GM12878 (cell line): ENCODE results near the gene DENND1A.

ENCODE experiments used
- EGR1 ChIP-seq, 2 experiments: IDR thresholded peaks; 1 replicate in 1 of 2; 2 replicates in 1 of 2; pipeline ENCODE4 v1.6.1; 2011 to 2012; ENCODE audit warnings: low read depth in 2 of 2, low read length in 2 of 2, borderline replicate concordance in 1 of 2, mild to moderate bottlenecking in 1 of 2, moderate library complexity in 1 of 2
- EP300 ChIP-seq, 2 experiments: fragments of 150-350 bp in 1 of 2; IDR thresholded peaks; 2 replicates each; pipeline ENCODE4 v1.6.1; 2011 to 2012; ENCODE audit warnings: low read depth in 2 of 2, low read length in 2 of 2, borderline replicate concordance in 1 of 2, improper control_type of control experiment in 1 of 2, inconsistent platforms in 1 of 2; ENCODE audit not compliant: control insufficient read depth in 1 of 2
- ETV6 ChIP-seq, 2 experiments: fragments of 450-650 bp in 1 of 2; IDR thresholded peaks in 1 of 2; conservative IDR thresholded peaks in 1 of 2; 2 replicates each; pipeline ENCODE4 v1.6.1; 2014; ENCODE audit warnings: antibody characterized with exemption in 1 of 2, borderline replicate concordance in 1 of 2, low read depth in 1 of 2, mild to moderate bottlenecking in 1 of 2, moderate library complexity in 1 of 2
- EZH2 ChIP-seq: IDR thresholded peaks from 2 replicates; pipeline ENCODE4 v1.6.1; 2012; ENCODE audit warnings: low read depth, mild to moderate bottlenecking, control low read depth, inconsistent platforms, low read length, borderline replicate concordance; ENCODE audit not compliant: control insufficient read depth
- KDM1A ChIP-seq: fragments of 200-600 bp; sonication (generic); IDR thresholded peaks from 2 replicates; pipeline ENCODE4 v1.6.1; 2016; ENCODE audit warnings: borderline replicate concordance
- MXI1 ChIP-seq: fragments of 150-350 bp; IDR thresholded peaks from 2 replicates; pipeline ENCODE4 v1.6.1; 2011; ENCODE audit warnings: low read depth, mild to moderate bottlenecking, inconsistent platforms, low read length, improper control_type of control experiment
- NFYA ChIP-seq: IDR thresholded peaks from 2 replicates; pipeline ENCODE4 v1.6.1; 2011; ENCODE audit warnings: low read depth, mild to moderate bottlenecking, low read length, improper control_type of control experiment, borderline replicate concordance
- NRF1 ChIP-seq: conservative IDR thresholded peaks from 2 replicates; pipeline ENCODE4 v1.6.1; 2011; ENCODE audit warnings: mild to moderate bottlenecking, low read depth, low read length, improper control_type of control experiment
- PBX3 ChIP-seq: IDR thresholded peaks from 2 replicates; pipeline ENCODE4 v1.6.1; 2011; ENCODE audit warnings: mild to moderate bottlenecking, low read depth, low read length, moderate library complexity; ENCODE audit not compliant: insufficient replicate concordance
- POLR2A ChIP-seq: IDR thresholded peaks from 2 replicates; pipeline ENCODE4 v1.6.1; 2011; ENCODE audit warnings: low read depth, mild to moderate bottlenecking, low read length
- TAF1 ChIP-seq: IDR thresholded peaks from 2 replicates; pipeline ENCODE4 v1.6.1; 2011; ENCODE audit warnings: mild to moderate bottlenecking, low read depth, low read length, borderline replicate concordance
- TARDBP ChIP-seq: IDR thresholded peaks from 2 replicates; pipeline ENCODE4 v1.6.1; 2016; ENCODE audit warnings: borderline replicate concordance
- TBL1XR1 ChIP-seq: IDR thresholded peaks from 2 replicates; pipeline ENCODE4 v1.6.1; 2012; ENCODE audit warnings: low read depth, low read length, improper control_type of control experiment
- TF ChIP-seq, protein P1 (sequence below), 3 experiments: IDR thresholded peaks in 2 of 3; conservative IDR thresholded peaks in 1 of 3; 2 replicates each; pipeline ENCODE4 v1.5.1; 2011; ENCODE audit warnings: low read depth in 3 of 3, low read length in 3 of 3, mild to moderate bottlenecking in 3 of 3, control low read depth in 2 of 3, moderate library complexity in 2 of 3, inconsistent platforms in 1 of 3, mixed read lengths in 1 of 3; ENCODE audit not compliant: control insufficient read depth in 2 of 3, insufficient read depth in 1 of 3; ENCODE audit errors: extremely low read depth in 1 of 3

- TF ChIP-seq POLR2A (no peak), KDM1A (no peak), TARDBP (no peak), PBX3 (no peak), EZH2 (no peak), TBL1XR1 (no peak), TAF1 (no peak), NFYA (no peak), ETV6 (conservative IDR thresholded peaks at IDR 0.05 in 1 of 2, IDR thresholded peaks at IDR 0.05 in 1 of 2; ENCODE audit: borderline replicate concordance in 1 of 2, low read depth in 1 of 2) (no peak), NRF1 (no peak), MXI1 (no peak), EP300 (IDR thresholded peaks at IDR 0.05; ENCODE audit: borderline replicate concordance in 1 of 2, control insufficient read depth in 1 of 2, low read depth in 2 of 2, low read length in 2 of 2) (no peak), EGR1 (IDR thresholded peaks at IDR 0.05; ENCODE audit: borderline replicate concordance in 1 of 2, low read depth in 2 of 2, low read length in 2 of 2) (no peak)
- TF ChIP-seq, protein P1, sequence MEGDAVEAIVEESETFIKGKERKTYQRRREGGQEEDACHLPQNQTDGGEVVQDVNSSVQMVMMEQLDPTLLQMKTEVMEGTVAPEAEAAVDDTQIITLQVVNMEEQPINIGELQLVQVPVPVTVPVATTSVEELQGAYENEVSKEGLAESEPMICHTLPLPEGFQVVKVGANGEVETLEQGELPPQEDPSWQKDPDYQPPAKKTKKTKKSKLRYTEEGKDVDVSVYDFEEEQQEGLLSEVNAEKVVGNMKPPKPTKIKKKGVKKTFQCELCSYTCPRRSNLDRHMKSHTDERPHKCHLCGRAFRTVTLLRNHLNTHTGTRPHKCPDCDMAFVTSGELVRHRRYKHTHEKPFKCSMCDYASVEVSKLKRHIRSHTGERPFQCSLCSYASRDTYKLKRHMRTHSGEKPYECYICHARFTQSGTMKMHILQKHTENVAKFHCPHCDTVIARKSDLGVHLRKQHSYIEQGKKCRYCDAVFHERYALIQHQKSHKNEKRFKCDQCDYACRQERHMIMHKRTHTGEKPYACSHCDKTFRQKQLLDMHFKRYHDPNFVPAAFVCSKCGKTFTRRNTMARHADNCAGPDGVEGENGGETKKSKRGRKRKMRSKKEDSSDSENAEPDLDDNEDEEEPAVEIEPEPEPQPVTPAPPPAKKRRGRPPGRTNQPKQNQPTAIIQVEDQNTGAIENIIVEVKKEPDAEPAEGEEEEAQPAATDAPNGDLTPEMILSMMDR (IDR thresholded peaks at IDR 0.05 in 2 of 3, conservative IDR thresholded peaks at IDR 0.05 in 1 of 3; ENCODE audit: control insufficient read depth in 2 of 3, extremely low read depth in 1 of 3, insufficient read depth in 1 of 3, low read depth in 3 of 3, low read length in 3 of 3) = no peak
Observed at GRCh38 chr9:123597048-123597447, 332.9 kb downstream of the DENND1A start.
